ENCODE results near the gene RSRC1.

- no peak for TF ChIP-seq CTCF (IDR thresholded peaks at IDR 0.05; ENCODE audit: borderline replicate concordance, extremely low read depth, low read length, poor library complexity, severe bottlenecking)
- TF ChIP-seq EZH2 (IDR thresholded peaks at IDR 0.05; ENCODE audit: borderline replicate concordance, low read depth, low read length, severe bottlenecking): no peak
Measured at GRCh38 chr3:158360756-158361448, 251.0 kb downstream of the RSRC1 start.
